Tibial nerve (tissue), 3 donors: ENCODE measurements around the gene IFIT3.

Experiments
- CTCF ChIP-seq, 5 experiments: fragments of 200-600 bp in 3 of 5; fragments of 450-650 bp in 2 of 5; sonication (generic) in 3 of 5; IDR thresholded peaks; one replicate each; pipeline ENCODE4 v1.5.1; 2016 to 2019; ENCODE audit warnings: antibody characterized with exemption in 5 of 5, mild to moderate bottlenecking in 3 of 5, moderate library complexity in 2 of 5
- POLR2A ChIP-seq, 2 donors: fragments of 450-650 bp; IDR thresholded peaks; one replicate each; pipeline ENCODE4 v1.6.1; 2017; ENCODE audit warnings: antibody characterized with exemption in 2 of 2, mild to moderate bottlenecking in 2 of 2, moderate library complexity in 2 of 2

- TF ChIP-seq CTCF (IDR thresholded peaks at IDR 0.05), result peak; percentile 43 to 73 (median 51)
- TF ChIP-seq POLR2A (IDR thresholded peaks at IDR 0.05), result no peak
Observed at GRCh38 chr10:89389254-89389653, 61.5 kb downstream of the IFIT3 start.
